Neural progenitor cell (in vitro differentiated cells): ENCODE data around the gene BAIAP2.

Experiments
- CTCF ChIP-seq: fragments of 200-600 bp; sonication (generic); IDR thresholded peaks from 2 replicates; pipeline ENCODE4 v1.5.1; 2017; ENCODE audit warnings: antibody characterized with exemption, mild to moderate bottlenecking
- EZH2 ChIP-seq: fragments of 200-600 bp; sonication (generic); IDR thresholded peaks from 2 replicates; pipeline ENCODE4 v1.6.1; 2017; ENCODE audit warnings: antibody characterized with exemption, mild to moderate bottlenecking, moderate library complexity

GRCh38 chr17:81084680-81085419 lies 49.9 kb downstream of the BAIAP2 start:
- TF ChIP-seq CTCF, result no peak
- no peak for TF ChIP-seq EZH2
